ENCODE results near the gene CXCR6.

CXCR6 gene

DNA sequence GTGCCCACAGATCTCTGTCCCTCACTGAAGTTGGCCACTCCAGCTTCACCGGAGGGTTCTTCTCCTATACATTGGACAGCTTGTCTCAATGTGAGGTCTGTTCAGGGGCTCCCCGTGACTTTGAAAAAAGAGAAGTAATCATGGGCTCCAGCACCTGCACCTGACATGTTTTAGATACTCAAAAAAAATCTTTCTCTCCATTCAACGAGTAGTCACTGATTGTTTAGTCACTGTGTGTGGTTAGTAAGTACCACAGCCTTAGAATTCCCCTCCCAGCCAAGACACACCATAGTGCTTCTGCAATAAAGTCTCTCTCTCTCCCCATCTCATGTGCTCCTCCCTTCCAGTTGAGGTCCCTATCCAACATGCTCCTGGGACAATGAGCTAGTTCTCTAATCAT is 38.3 kb upstream of the CXCR6 start:
- no peak overlapping the region for H3K18ac ChIP-seq (ENCODE audit: low read length)
- H3K23ac ChIP-seq (ENCODE audit: low read length), result no peak overlapping the region
- H2AFZ ChIP-seq (ENCODE audit: insufficient read depth, low read length, poor library complexity), result no peak overlapping the region
- no peak for DNase-seq
- no peak overlapping the region for H2BK12ac ChIP-seq (ENCODE audit: low read length)
- no peak overlapping the region for H2BK120ac ChIP-seq (ENCODE audit: insufficient read depth, low read length, poor library complexity)
- WGBS (ENCODE audit: extremely low coverage, insufficient coverage, insufficient read length), result no CpG with 5 or more reads among the region's 3 CpGs
- peaks cover 0 to 3% of the 10 kb centered on the region in 2 experiments for H3K4me1 ChIP-seq (ENCODE audit: control insufficient read depth in 1 of 2, insufficient read depth in 2 of 2, low read length in 2 of 2)
- no peak overlapping the region for H4K91ac ChIP-seq (ENCODE audit: low read depth, low read length)
- H2BK5ac ChIP-seq (ENCODE audit: low read depth, low read length, poor library complexity), result no peak overlapping the region
- no peaks in the 10 kb centered on the region for H3K27me3 ChIP-seq (ENCODE audit: insufficient read depth, low read length)
- H2AK5ac ChIP-seq (ENCODE audit: low read length), result no peak overlapping the region
- no peak overlapping the region for H3K9ac ChIP-seq (ENCODE audit: low read length)
- H4K12ac ChIP-seq (ENCODE audit: low read depth, low read length), result no peak overlapping the region
- no peaks in the 10 kb centered on the region for H3K79me2 ChIP-seq (ENCODE audit: control insufficient read depth, insufficient read depth, low read length, poor library complexity)
- H3K79me1 ChIP-seq (ENCODE audit: low read length), result no peaks in the 10 kb centered on the region
- no peak overlapping the region for H3K4me2 ChIP-seq (ENCODE audit: low read length)
- no peak overlapping the region for H4K8ac ChIP-seq (ENCODE audit: low read depth, low read length)
- H3K4me3 ChIP-seq (ENCODE audit: low read depth, low read length), result no peak overlapping the region
- H3K36me3 ChIP-seq (ENCODE audit: control insufficient read depth in 1 of 2, insufficient read depth in 2 of 2, low read length in 2 of 2), result no peaks in the 10 kb centered on the region
- no peak overlapping the region for H3K27ac ChIP-seq (ENCODE audit: low read depth, low read length)
- peaks cover 4% of the 10 kb centered on the region for H3K9me3 ChIP-seq (ENCODE audit: insufficient read depth, low read depth, low read length)
- no peak overlapping the region for H3K4ac ChIP-seq (ENCODE audit: low read depth, low read length)
- no peak overlapping the region for H3K14ac ChIP-seq (ENCODE audit: low read length)

GRCh38 chr3:45905755-45906154 is 37.5 kb upstream of the CXCR6 start:
- no CpG with 5 or more reads among the region's 3 CpGs for WGBS (ENCODE audit: extremely low coverage, insufficient coverage, insufficient read length)
- Histone ChIP-seq H3K79me2 (ENCODE audit: control insufficient read depth, insufficient read depth, low read length, poor library complexity) (no peaks in the 10 kb centered on the region), H2BK12ac (ENCODE audit: low read length) (no peak overlapping the region), H2BK120ac (ENCODE audit: insufficient read depth, low read length, poor library complexity) (no peak overlapping the region), H3K4me2 (ENCODE audit: low read length) (no peak overlapping the region), H3K23ac (ENCODE audit: low read length) (no peak overlapping the region), H4K8ac (ENCODE audit: low read depth, low read length) (no peak overlapping the region), H3K9me3 (ENCODE audit: insufficient read depth, low read depth, low read length) (peaks cover 4% of the 10 kb centered on the region), H4K91ac (ENCODE audit: low read depth, low read length) (no peak overlapping the region), H3K27ac (ENCODE audit: low read depth, low read length) (no peak overlapping the region), H3K79me1 (ENCODE audit: low read length) (no peaks in the 10 kb centered on the region), H3K4me1 (ENCODE audit: control insufficient read depth in 1 of 2, insufficient read depth in 2 of 2, low read length in 2 of 2) (peaks cover 0 to 3% of the 10 kb centered on the region in 2 experiments), H3K4me3 (ENCODE audit: low read depth, low read length) (no peak overlapping the region), H2AFZ (ENCODE audit: insufficient read depth, low read length, poor library complexity) (no peak overlapping the region), H3K18ac (ENCODE audit: low read length) (no peak overlapping the region), H3K27me3 (ENCODE audit: insufficient read depth, low read length) (no peaks in the 10 kb centered on the region), H3K4ac (ENCODE audit: low read depth, low read length) (no peak overlapping the region), H4K12ac (ENCODE audit: low read depth, low read length) (no peak overlapping the region), H3K14ac (ENCODE audit: low read length) (no peak overlapping the region), H3K9ac (ENCODE audit: low read length) (no peak overlapping the region), H3K36me3 (ENCODE audit: control insufficient read depth in 1 of 2, insufficient read depth in 2 of 2, low read length in 2 of 2) (no peaks in the 10 kb centered on the region), H2AK5ac (ENCODE audit: low read length) (no peak overlapping the region), H2BK5ac (ENCODE audit: low read depth, low read length, poor library complexity) (no peak overlapping the region)
- no peak for DNase-seq

GRCh38 chr3:45906681-45907407 is 36.4 kb upstream of the CXCR6 start:
- H2BK120ac ChIP-seq (ENCODE audit: insufficient read depth, low read length, poor library complexity), result no peak overlapping the region
- DNase-seq, result peak in 1 of 2 donors; percentile 36
- H3K4ac ChIP-seq (ENCODE audit: low read depth, low read length), result no peak overlapping the region
- peaks cover 2% of the 10 kb centered on the region for H3K9me3 ChIP-seq (ENCODE audit: insufficient read depth, low read depth, low read length)
- H3K14ac ChIP-seq (ENCODE audit: low read length), result no peak overlapping the region
- no peak overlapping the region for H3K18ac ChIP-seq (ENCODE audit: low read length)
- H3K79me2 ChIP-seq (ENCODE audit: control insufficient read depth, insufficient read depth, low read length, poor library complexity), result no peaks in the 10 kb centered on the region
- no peaks in the 10 kb centered on the region for H3K79me1 ChIP-seq (ENCODE audit: low read length)
- H3K4me1 ChIP-seq (ENCODE audit: control insufficient read depth in 1 of 2, insufficient read depth in 2 of 2, low read length in 2 of 2), result peaks cover 0 to 3% of the 10 kb centered on the region in 2 experiments
- H2BK12ac ChIP-seq (ENCODE audit: low read length), result no peak overlapping the region
- H4K8ac ChIP-seq (ENCODE audit: low read depth, low read length), result no peak overlapping the region
- H2BK5ac ChIP-seq (ENCODE audit: low read depth, low read length, poor library complexity), result no peak overlapping the region
- no peak overlapping the region for H3K9ac ChIP-seq (ENCODE audit: low read length)
- no peak overlapping the region for H3K4me3 ChIP-seq (ENCODE audit: low read depth, low read length)
- no peaks in the 10 kb centered on the region for H3K27me3 ChIP-seq (ENCODE audit: insufficient read depth, low read length)
- WGBS (ENCODE audit: extremely low coverage, insufficient coverage, insufficient read length), result no CpG with 5 or more reads among the region's 9 CpGs
- no peak overlapping the region for H4K12ac ChIP-seq (ENCODE audit: low read depth, low read length)
- H3K27ac ChIP-seq (ENCODE audit: low read depth, low read length), result no peak overlapping the region
- no peak overlapping the region for H2AK5ac ChIP-seq (ENCODE audit: low read length)
- H3K4me2 ChIP-seq (ENCODE audit: low read length), result no peak overlapping the region
- no peak overlapping the region for H2AFZ ChIP-seq (ENCODE audit: insufficient read depth, low read length, poor library complexity)
- H4K91ac ChIP-seq (ENCODE audit: low read depth, low read length), result no peak overlapping the region
- no peak overlapping the region for H3K23ac ChIP-seq (ENCODE audit: low read length)
- H3K36me3 ChIP-seq (ENCODE audit: control insufficient read depth in 1 of 2, insufficient read depth in 2 of 2, low read length in 2 of 2), result no peaks in the 10 kb centered on the region

- no peaks in the 10 kb centered on the region for H3K36me3 ChIP-seq (ENCODE audit: control insufficient read depth in 1 of 2, insufficient read depth in 2 of 2, low read length in 2 of 2)
- peaks cover 0 to 3% of the 10 kb centered on the region in 2 experiments for H3K4me1 ChIP-seq (ENCODE audit: control insufficient read depth in 1 of 2, insufficient read depth in 2 of 2, low read length in 2 of 2)
- no peak overlapping the region for H2BK120ac ChIP-seq (ENCODE audit: insufficient read depth, low read length, poor library complexity)
- no peak overlapping the region for H3K9ac ChIP-seq (ENCODE audit: low read length)
- no peak overlapping the region for H3K23ac ChIP-seq (ENCODE audit: low read length)
- H3K79me1 ChIP-seq (ENCODE audit: low read length), result no peaks in the 10 kb centered on the region
- H3K4me2 ChIP-seq (ENCODE audit: low read length), result no peak overlapping the region
- H3K79me2 ChIP-seq (ENCODE audit: control insufficient read depth, insufficient read depth, low read length, poor library complexity), result no peaks in the 10 kb centered on the region
- no peak overlapping the region for H4K8ac ChIP-seq (ENCODE audit: low read depth, low read length)
- no peak overlapping the region for H3K14ac ChIP-seq (ENCODE audit: low read length)
- H2AFZ ChIP-seq (ENCODE audit: insufficient read depth, low read length, poor library complexity), result no peak overlapping the region
- no CpG with 5 or more reads among the region's 13 CpGs for WGBS (ENCODE audit: extremely low coverage, insufficient coverage, insufficient read length)
- no peak overlapping the region for H2AK5ac ChIP-seq (ENCODE audit: low read length)
- DNase-seq, result no peak
- H3K4ac ChIP-seq (ENCODE audit: low read depth, low read length), result no peak overlapping the region
- no peak overlapping the region for H2BK5ac ChIP-seq (ENCODE audit: low read depth, low read length, poor library complexity)
- no peak overlapping the region for H4K12ac ChIP-seq (ENCODE audit: low read depth, low read length)
- no peak overlapping the region for H4K91ac ChIP-seq (ENCODE audit: low read depth, low read length)
- peaks cover 2% of the 10 kb centered on the region for H3K9me3 ChIP-seq (ENCODE audit: insufficient read depth, low read depth, low read length)
- H2BK12ac ChIP-seq (ENCODE audit: low read length), result no peak overlapping the region
- H3K27me3 ChIP-seq (ENCODE audit: insufficient read depth, low read length), result no peaks in the 10 kb centered on the region
- H3K27ac ChIP-seq (ENCODE audit: low read depth, low read length), result no peak overlapping the region
- H3K4me3 ChIP-seq (ENCODE audit: low read depth, low read length), result peak overlapping the region; percentile 26
- H3K18ac ChIP-seq (ENCODE audit: low read length), result no peak overlapping the region
Measured at GRCh38 chr3:45907769-45908705, 35.2 kb upstream of the CXCR6 start.
